GM20000 (cell line): Measurements from ENCODE around the gene SPRED1.

Experiments used
- DNase-seq: peaks from one replicate; pipeline ENCODE4 v3.0.0; 2012; ENCODE audit warnings: low spot score
- TF ChIP-seq, protein P1 (sequence below): IDR thresholded peaks from 2 replicates; pipeline ENCODE4 v1.5.1; 2012; ENCODE audit warnings: mild to moderate bottlenecking, control low read depth; ENCODE audit errors: extremely low read depth, missing control alignments

SPRED1 gene

DNA sequence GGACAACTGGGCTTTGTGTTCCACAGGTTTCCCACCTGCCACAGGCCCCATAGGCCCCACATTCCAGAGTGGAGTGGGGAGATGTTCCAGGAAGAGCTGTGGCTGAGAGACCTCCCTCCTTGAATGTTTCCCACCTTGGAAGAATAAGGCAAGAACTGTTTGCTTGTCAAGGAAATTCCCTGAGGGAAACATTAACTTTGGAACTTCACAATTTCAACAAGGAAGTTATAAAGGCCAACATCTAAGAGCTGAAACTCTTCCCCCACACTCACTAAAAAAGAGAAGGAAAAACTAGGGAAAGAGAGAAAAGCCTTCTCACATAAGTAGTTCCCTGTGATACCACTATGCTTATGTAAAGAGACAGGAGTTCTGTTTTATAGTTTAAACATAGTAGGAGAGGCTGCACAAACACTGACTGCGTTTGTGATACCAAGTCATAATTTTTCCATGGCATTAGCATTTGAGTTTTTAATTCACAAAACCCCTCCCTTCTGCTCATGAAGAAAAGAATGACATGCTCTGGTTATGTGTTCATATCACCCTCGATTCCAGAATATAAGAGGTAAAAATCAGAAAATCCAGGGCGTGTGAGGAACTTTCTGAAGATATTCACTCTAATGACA lies 39.8 kb upstream of the SPRED1 start:
- no peak for DNase-seq
- TF ChIP-seq, protein P1, sequence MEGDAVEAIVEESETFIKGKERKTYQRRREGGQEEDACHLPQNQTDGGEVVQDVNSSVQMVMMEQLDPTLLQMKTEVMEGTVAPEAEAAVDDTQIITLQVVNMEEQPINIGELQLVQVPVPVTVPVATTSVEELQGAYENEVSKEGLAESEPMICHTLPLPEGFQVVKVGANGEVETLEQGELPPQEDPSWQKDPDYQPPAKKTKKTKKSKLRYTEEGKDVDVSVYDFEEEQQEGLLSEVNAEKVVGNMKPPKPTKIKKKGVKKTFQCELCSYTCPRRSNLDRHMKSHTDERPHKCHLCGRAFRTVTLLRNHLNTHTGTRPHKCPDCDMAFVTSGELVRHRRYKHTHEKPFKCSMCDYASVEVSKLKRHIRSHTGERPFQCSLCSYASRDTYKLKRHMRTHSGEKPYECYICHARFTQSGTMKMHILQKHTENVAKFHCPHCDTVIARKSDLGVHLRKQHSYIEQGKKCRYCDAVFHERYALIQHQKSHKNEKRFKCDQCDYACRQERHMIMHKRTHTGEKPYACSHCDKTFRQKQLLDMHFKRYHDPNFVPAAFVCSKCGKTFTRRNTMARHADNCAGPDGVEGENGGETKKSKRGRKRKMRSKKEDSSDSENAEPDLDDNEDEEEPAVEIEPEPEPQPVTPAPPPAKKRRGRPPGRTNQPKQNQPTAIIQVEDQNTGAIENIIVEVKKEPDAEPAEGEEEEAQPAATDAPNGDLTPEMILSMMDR, result no peak

DNA sequence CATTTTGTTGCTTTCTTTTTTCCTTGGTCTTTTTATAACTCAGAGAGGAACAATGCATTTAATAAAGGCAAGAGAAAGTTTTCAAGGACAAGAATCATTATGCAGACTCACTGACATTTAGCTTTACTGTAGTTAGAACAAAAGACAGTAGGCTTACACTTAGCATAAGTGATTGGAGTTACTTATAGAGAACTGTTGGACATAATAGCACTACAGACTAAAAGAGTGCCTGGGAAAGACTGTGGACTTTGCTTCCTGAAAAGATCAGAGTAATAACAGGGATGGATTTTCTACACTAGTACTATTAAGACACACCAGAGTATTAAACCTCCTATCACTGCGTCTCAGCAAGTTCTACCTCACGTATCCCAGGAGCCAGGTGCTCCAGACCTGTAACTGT lies 39.3 kb upstream of the SPRED1 start:
- no peak for DNase-seq
- TF ChIP-seq, protein P1, result no peak

DNA sequence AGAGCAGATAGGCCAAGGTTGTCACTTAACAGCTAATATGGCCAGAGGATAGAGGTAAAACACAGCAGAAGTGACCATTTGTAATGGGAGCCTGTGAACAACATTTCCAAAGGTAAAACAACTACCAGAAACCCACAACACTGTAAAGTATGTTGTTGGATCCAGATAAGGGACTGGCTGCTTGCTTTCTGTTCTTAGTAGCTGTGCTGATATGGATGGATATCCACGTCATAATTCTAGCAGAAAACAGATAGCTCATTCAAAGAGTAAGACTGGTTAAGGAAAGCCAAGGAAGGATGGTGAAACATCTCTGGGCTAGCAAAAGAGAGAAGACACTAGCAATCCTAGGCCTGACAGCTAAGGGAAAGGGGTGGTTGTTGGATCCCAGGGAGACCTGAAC lies 36.9 kb upstream of the SPRED1 start:
- TF ChIP-seq, protein P1, result no peak
- no peak for DNase-seq

DNA sequence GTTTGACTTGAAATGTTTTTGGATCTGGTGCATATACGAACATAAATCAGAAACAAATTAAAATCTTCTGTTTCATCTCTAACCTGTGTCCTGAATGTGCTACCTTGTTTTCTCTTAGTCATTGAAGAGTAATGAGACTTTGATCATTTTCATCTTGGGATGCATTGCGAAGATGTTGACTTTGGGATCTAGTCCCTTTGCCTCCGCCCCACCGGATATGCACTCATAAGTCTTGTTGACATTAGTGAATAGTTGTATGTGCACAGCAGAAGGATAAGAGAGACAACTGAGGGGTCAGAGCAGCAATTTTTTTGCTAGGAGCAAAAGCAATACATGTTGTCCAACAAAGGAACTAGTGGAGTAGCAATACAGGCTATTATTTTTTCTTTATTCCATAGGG lies 35.9 kb upstream of the SPRED1 start:
- TF ChIP-seq, protein P1, result no peak
- no peak for DNase-seq

DNA sequence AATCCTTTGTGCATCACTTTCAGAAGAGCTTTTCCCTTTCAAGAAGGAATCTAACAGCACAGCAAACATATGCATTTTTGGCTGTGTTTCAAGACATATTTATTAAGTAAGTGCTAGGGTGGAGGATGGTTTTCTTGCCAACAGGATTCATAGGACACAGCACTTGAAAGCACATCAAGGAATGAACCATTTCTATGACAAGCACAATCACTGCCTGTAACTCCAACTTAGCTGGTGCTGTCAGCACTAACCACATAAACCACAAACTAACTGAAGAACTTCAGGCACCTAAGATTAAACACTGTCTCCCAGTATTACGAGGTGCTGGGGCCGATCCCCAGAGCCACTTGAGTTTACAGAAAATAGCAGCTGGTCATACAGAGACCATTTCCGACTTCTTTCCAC lies 35.4 kb upstream of the SPRED1 start:
- TF ChIP-seq, protein P1, result no peak
- no peak for DNase-seq

DNA sequence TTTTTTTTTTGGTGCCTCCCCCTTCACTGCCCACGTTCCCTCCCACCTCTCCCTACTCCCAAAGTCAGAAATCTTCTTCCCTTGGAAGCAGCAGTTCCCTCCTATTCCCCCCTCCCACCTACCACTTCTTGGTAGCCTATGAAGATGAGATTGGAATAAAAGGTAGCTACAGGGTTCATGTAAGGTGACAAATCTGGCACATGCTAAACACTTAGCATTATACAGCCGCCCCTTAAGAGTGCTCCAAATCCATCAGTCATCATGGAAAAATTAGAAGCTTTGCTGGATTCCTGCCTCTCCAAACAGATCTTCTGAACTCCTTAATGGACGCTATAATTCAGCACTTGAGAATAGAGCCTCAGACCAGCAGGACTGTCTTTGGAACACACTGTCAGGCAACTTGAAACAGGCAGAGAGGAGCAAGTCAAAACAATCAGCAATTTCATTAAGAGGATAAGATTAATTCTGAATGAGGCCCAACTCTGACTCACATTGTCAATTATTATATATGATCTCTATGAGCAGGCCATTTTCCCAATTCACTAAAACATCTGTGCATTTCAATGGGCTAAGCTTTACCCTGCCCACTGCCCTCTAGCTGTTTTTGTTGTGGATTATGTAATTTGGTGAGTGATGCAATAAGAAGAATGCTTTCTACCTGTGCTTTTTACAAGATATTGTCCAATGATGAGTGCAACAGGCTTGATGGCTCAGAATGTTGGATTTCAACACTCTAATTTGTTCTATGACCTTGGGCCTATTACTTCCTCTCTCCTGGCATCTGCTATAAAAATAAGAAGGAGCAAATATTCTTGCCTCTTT lies 34.6 kb upstream of the SPRED1 start:
- DNase-seq, result no peak
- TF ChIP-seq, protein P1, result no peak

DNA sequence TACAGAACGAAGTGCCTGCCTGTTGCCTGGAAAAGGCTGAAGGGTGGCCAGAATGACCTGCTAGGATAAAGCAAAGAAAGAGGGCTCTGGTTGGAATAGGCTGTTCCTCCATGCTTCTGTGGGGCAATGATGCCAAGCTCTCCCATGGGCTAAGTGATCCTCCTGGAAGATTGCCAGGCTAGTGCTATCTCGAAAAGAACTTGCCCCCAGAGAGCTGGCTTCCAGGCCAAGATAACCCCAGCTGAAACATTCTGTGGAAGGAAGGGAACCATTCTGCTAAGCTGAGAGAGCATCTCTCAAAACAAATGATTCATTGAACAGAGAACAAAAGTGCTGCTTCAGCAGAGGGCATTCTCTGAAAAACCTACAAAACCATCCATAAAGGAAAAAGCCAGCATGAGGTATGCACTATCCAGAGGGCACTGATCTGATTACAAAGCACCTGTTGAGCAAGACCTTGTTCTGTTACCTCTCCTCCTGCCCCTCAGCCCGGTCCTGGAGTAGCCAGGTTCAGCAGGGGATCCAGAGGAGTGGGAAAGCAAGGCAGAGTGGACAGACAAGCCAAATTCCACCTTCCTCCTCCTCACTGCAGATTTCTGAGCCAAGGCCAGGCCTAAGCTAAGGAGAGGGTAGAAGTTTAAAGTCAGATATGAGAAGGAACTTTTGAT lies 31.9 kb upstream of the SPRED1 start:
- DNase-seq, result no peak
- TF ChIP-seq, protein P1, result no peak
